ENCODE data around the gene SCUBE2.

DNA sequence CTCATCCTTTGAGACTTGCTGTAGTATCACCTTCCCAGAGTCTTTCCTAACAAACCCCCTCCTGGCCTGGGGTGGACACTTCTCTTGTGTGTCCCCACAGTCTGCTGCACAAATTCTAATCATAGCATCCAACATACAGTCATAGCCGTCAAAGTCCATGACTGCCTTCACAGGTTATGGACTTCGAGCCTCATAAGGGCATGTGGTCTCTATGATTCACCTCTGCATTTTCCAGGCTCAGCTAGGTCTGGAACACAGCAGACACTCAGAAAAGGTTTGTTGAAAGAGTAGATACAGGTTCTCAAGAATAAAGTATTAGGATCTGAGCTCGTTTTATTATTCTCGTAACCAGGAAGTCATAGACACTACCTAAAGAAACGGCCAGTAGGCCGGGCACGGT lies 13.2 kb upstream of the SCUBE2 start:
- TF ChIP-seq POLR2AphosphoS5 (IDR thresholded peaks at IDR 0.05; ENCODE audit: borderline replicate concordance, low read depth, low read length) = no peak
- no peak for TF ChIP-seq EZH2 (IDR thresholded peaks at IDR 0.05)

Measured in SK-N-MC (cell line).